Glutamatergic neuron (in vitro differentiated cells): Measurements from ENCODE around the gene MMP24OS. TPM values are rescaled to one million over a fixed set of nuclear protein-coding genes. Genes with fewer than 3 reads are reported as not detected.

ENCODE experiments used
- DNase-seq: peaks from one replicate; pipeline ENCODE4 v3.0.0; 2022
- H3K27ac Mint-ChIP-seq: one replicate; pipeline ENCODE4 v1.8.0; 2020; ENCODE audit warnings: mild to moderate bottlenecking, mixed read lengths, inconsistent platforms; ENCODE audit not compliant: unreplicated experiment
- H3K27me3 Mint-ChIP-seq: one replicate; pipeline ENCODE4 v1.8.0; 2020; ENCODE audit warnings: mild to moderate bottlenecking, moderate library complexity, mixed read lengths, inconsistent platforms; ENCODE audit not compliant: unreplicated experiment
- H3K36me3 Mint-ChIP-seq: one replicate; pipeline ENCODE4 v1.8.0; 2020; ENCODE audit warnings: mild to moderate bottlenecking, mixed read lengths, inconsistent platforms; ENCODE audit not compliant: unreplicated experiment
- H3K4me1 Mint-ChIP-seq: one replicate; pipeline ENCODE4 v1.8.0; 2020; ENCODE audit warnings: mild to moderate bottlenecking, low read depth, mixed read lengths, inconsistent platforms; ENCODE audit not compliant: unreplicated experiment
- H3K4me3 Mint-ChIP-seq: one replicate; pipeline ENCODE4 v1.8.0; 2020; ENCODE audit warnings: mild to moderate bottlenecking, mixed read lengths, inconsistent platforms; ENCODE audit not compliant: unreplicated experiment
- H3K9me3 Mint-ChIP-seq: one replicate; pipeline ENCODE4 v1.8.0; 2020; ENCODE audit warnings: mild to moderate bottlenecking, moderate library complexity, mixed read lengths, inconsistent platforms; ENCODE audit not compliant: unreplicated experiment
- CTCF ChIP-seq: fragments of 200-600 bp; sonication (generic); IDR thresholded peaks from one replicate; pipeline ENCODE4 v1.5.0; 2021; ENCODE audit not compliant: partially characterized antibody, unreplicated experiment
- total RNA-seq: library from RNA; stranded (reverse); fragmentation: NEBNext Ultra II Directional; extraction: Animal tissue kit (Norgen Biotek cat#: 25700); gene quantifications from one replicate; pipeline ENCODE4 v1.2.1, GENCODE V29; 2021; ENCODE audit not compliant: unreplicated experiment

The MMP24OS gene
- total RNA-seq, 1 donor from 2014 or later = 99.0 TPM

GRCh38 chr20:35291654-35292503, 14.0 kb upstream of the MMP24OS start, which contains the start of gene FAM83C:
Gene FAM83C, minus strand, starts transcription at chr20:35292425. Its CDS starts 121 bp downstream, at chr20:35292304.
- Mint-ChIP-seq H3K27me3 (peaks cover 6% of the 10 kb centered on the region), H3K4me1 (no peaks in the 10 kb centered on the region), H3K27ac (no peak within 1 kb of the TSS), H3K9me3 (peaks cover 6% of the 10 kb centered on the region), H3K4me3 (no peak within 1 kb of the TSS), H3K36me3 (no peaks in the 10 kb centered on the region)
- no peak for TF ChIP-seq CTCF
- DNase-seq = no peak

GRCh38 chr20:35290887-35291417, 13.0 kb upstream of the MMP24OS start:
- H3K36me3 Mint-ChIP-seq = no peaks in the 10 kb centered on the region
- H3K9me3 Mint-ChIP-seq = peaks cover 8% of the 10 kb centered on the region
- no peak for DNase-seq
- H3K27ac Mint-ChIP-seq = no peak overlapping the region
- peaks cover 2% of the 10 kb centered on the region for H3K4me1 Mint-ChIP-seq
- H3K27me3 Mint-ChIP-seq = peaks cover 6% of the 10 kb centered on the region
- H3K4me3 Mint-ChIP-seq = no peak overlapping the region
- TF ChIP-seq CTCF = no peak

- Mint-ChIP-seq H3K4me1 (peaks cover 7% of the 10 kb centered on the region), H3K36me3 (no peaks in the 10 kb centered on the region), H3K27ac (no peak overlapping the region), H3K27me3 (peaks cover 12% of the 10 kb centered on the region), H3K4me3 (no peak overlapping the region), H3K9me3 (peaks cover 9% of the 10 kb centered on the region)
- DNase-seq = no peak
- TF ChIP-seq CTCF = no peak
Measured at GRCh38 chr20:35290186-35290886, 12.4 kb upstream of the MMP24OS start.

GRCh38 chr20:35288325-35289060, 10.6 kb upstream of the MMP24OS start:
- peaks cover 11% of the 10 kb centered on the region for H3K4me1 Mint-ChIP-seq
- peaks cover 17% of the 10 kb centered on the region for H3K9me3 Mint-ChIP-seq
- no peak overlapping the region for H3K27ac Mint-ChIP-seq
- H3K36me3 Mint-ChIP-seq = no peaks in the 10 kb centered on the region
- H3K4me3 Mint-ChIP-seq = no peak overlapping the region
- TF ChIP-seq CTCF = no peak
- peaks cover 9% of the 10 kb centered on the region for H3K27me3 Mint-ChIP-seq
- no peak for DNase-seq
